IPS DF 19.7 (cell line): Measurements from ENCODE around the gene BCL2L2.

Experiments
- DNase-seq: peaks from one replicate; pipeline ENCODE4 v3.0.0-alpha.2; 2013; ENCODE audit warnings: low read depth, low spot score

The BCL2L2 gene

GRCh38 chr14:23355871-23356435 is 49.3 kb downstream of the BCL2L2 start:
- no peak for DNase-seq

GRCh38 chr14:23356662-23357061 is 50.0 kb downstream of the BCL2L2 start:
- no peak for DNase-seq

- DNase-seq = no peak
Measured at GRCh38 chr14:23357261-23357660, 50.6 kb downstream of the BCL2L2 start.

- DNase-seq = no peak
Measured at GRCh38 chr14:23358042-23358441, 51.4 kb downstream of the BCL2L2 start.

GRCh38 chr14:23358553-23359166 is 52.0 kb downstream of the BCL2L2 start:
- no peak for DNase-seq

GRCh38 chr14:23359167-23359626 is 52.6 kb downstream of the BCL2L2 start:
- no peak for DNase-seq

- no peak for DNase-seq
Measured at GRCh38 chr14:23359722-23360447, 53.3 kb downstream of the BCL2L2 start.

- DNase-seq = no peak
Measured at GRCh38 chr14:23360496-23360895, 53.9 kb downstream of the BCL2L2 start.

- DNase-seq = no peak
Measured at GRCh38 chr14:23361320-23361719, 54.7 kb downstream of the BCL2L2 start.
